Measurements from ENCODE around the gene ADRA2C.

The ADRA2C gene

DNA sequence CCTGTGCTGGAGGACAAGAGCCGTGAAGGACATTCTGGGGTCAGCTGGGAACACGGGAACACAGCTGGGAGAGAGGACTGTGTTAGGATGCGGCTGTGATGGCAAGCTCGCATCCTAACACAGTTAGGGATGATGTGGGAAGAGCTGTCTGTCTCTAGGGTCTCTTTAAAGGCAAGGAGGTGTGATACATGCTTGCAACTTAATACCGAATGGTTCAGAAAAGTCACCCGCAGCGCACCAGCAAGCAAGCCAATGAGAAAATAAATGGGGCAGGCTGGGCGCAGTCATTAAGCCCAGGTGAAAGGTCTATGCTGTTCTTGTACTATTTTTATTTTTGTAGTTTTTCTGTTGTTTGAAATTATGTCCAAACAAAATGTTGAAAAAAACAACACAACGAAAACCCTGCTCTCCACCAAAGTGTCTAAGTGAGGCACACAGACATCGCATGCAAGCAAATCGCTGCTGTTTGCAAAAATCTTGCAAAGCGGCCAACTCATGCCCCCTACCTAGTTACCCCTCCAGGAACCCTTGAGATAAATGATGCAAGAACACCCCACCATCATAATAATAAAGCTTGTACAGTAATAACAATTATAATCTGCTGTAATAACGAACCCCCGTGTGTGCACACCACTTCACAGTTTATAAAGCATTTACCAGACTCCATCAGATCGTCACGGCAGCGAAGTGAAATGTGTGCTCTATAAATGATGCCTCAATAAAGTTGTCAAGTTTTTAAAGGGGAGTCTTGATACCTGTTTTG, 17.9 kb upstream of the ADRA2C start:
- H3K27me3 ChIP-seq (ENCODE audit: low read depth, low read length): peaks cover 22% of the 10 kb centered on the region
- TF ChIP-seq, protein P1, sequence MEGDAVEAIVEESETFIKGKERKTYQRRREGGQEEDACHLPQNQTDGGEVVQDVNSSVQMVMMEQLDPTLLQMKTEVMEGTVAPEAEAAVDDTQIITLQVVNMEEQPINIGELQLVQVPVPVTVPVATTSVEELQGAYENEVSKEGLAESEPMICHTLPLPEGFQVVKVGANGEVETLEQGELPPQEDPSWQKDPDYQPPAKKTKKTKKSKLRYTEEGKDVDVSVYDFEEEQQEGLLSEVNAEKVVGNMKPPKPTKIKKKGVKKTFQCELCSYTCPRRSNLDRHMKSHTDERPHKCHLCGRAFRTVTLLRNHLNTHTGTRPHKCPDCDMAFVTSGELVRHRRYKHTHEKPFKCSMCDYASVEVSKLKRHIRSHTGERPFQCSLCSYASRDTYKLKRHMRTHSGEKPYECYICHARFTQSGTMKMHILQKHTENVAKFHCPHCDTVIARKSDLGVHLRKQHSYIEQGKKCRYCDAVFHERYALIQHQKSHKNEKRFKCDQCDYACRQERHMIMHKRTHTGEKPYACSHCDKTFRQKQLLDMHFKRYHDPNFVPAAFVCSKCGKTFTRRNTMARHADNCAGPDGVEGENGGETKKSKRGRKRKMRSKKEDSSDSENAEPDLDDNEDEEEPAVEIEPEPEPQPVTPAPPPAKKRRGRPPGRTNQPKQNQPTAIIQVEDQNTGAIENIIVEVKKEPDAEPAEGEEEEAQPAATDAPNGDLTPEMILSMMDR (IDR thresholded peaks at IDR 0.05; ENCODE audit: low read depth, low read length): no peak
- TF ChIP-seq EZH2phosphoT487 (IDR thresholded peaks at IDR 0.05; ENCODE audit: low read depth): no peak
- H3K4me3 ChIP-seq (ENCODE audit: low read length): no peak overlapping the region
- H3K4me2 ChIP-seq (ENCODE audit: low read length): no peak overlapping the region
- H3K36me3 ChIP-seq (replicated peaks; ENCODE audit: low read depth, low read length): no peaks in the 10 kb centered on the region
- no peaks in the 10 kb centered on the region for H4K20me1 ChIP-seq (ENCODE audit: insufficient read depth, low read length)
- H3K79me2 ChIP-seq (ENCODE audit: low read length): no peaks in the 10 kb centered on the region
- no peaks in the 10 kb centered on the region for H3K4me1 ChIP-seq (ENCODE audit: low read length)
- no peak overlapping the region for H3K9ac ChIP-seq (ENCODE audit: low read length)
- no peaks in the 10 kb centered on the region for H3K9me3 ChIP-seq (ENCODE audit: insufficient read depth, low read length)
- no peak overlapping the region for H3K27ac ChIP-seq (ENCODE audit: low read length)
- no peak overlapping the region for H2AFZ ChIP-seq (ENCODE audit: low read depth, low read length)

DNA sequence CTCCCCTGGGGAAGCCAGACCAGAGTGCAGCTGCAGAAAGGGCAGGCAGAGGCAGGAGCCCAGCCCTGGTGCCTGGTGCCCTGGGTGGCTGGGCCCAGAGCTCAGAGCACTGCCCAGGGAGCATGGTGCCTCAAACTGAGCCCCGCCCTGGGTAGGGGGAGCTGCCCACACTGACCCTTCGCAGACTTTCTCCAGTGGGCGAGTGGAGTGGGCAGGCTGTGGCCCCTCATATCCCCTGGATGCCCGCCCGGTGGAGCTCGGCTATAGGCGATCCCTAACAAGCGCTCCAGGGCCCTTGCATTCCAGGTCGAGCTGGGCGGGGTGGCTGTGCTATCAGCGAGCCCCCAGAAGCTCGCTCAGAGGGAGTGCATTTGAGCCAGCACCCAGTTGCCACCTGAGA, 17.1 kb upstream of the ADRA2C start:
- H3K36me3 ChIP-seq (replicated peaks; ENCODE audit: low read depth, low read length): no peaks in the 10 kb centered on the region
- no peaks in the 10 kb centered on the region for H3K79me2 ChIP-seq (ENCODE audit: low read length)
- H3K4me3 ChIP-seq (ENCODE audit: low read length): no peak overlapping the region
- no peak overlapping the region for H3K27ac ChIP-seq (ENCODE audit: low read length)
- H3K9ac ChIP-seq (ENCODE audit: low read length): no peak overlapping the region
- no peaks in the 10 kb centered on the region for H3K9me3 ChIP-seq (ENCODE audit: insufficient read depth, low read length)
- no peaks in the 10 kb centered on the region for H4K20me1 ChIP-seq (ENCODE audit: insufficient read depth, low read length)
- H3K27me3 ChIP-seq (ENCODE audit: low read depth, low read length): peaks cover 22% of the 10 kb centered on the region
- TF ChIP-seq, protein P1 (IDR thresholded peaks at IDR 0.05; ENCODE audit: low read depth, low read length): no peak
- no peak for TF ChIP-seq EZH2phosphoT487 (IDR thresholded peaks at IDR 0.05; ENCODE audit: low read depth)
- H2AFZ ChIP-seq (ENCODE audit: low read depth, low read length): no peak overlapping the region
- no peak overlapping the region for H3K4me2 ChIP-seq (ENCODE audit: low read length)
- H3K4me1 ChIP-seq (ENCODE audit: low read length): no peaks in the 10 kb centered on the region

DNA sequence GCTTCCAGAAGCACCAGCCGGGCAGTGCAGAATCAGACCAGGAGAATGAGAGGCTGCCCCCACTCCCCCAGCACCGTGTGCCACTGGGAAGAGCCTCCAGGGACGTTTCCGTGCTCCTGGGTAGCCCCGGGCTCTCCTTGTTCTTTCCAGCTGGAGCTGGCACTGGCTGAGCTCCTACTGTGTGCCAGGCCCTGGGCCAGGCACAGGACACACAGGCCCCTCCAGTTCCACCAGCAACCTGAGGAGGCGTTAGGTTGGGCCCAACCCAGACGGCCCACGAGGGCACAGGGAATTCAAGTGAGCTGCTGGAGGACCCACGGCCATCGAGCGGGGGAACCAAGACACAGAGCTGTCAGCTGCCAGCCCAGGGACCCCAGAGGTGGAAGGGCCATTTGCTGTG, 15.9 kb upstream of the ADRA2C start:
- Histone ChIP-seq H3K79me2 (ENCODE audit: low read length) (no peaks in the 10 kb centered on the region), H4K20me1 (ENCODE audit: insufficient read depth, low read length) (no peaks in the 10 kb centered on the region), H2AFZ (ENCODE audit: low read depth, low read length) (no peak overlapping the region), H3K9ac (ENCODE audit: low read length) (no peak overlapping the region), H3K36me3 (replicated peaks; ENCODE audit: low read depth, low read length) (no peaks in the 10 kb centered on the region), H3K27me3 (ENCODE audit: low read depth, low read length) (peaks cover 22% of the 10 kb centered on the region), H3K27ac (ENCODE audit: low read length) (no peak overlapping the region), H3K4me3 (ENCODE audit: low read length) (no peak overlapping the region), H3K9me3 (ENCODE audit: insufficient read depth, low read length) (no peaks in the 10 kb centered on the region), H3K4me1 (ENCODE audit: low read length) (no peaks in the 10 kb centered on the region), H3K4me2 (ENCODE audit: low read length) (no peak overlapping the region)
- no peak for TF ChIP-seq EZH2phosphoT487 (IDR thresholded peaks at IDR 0.05; ENCODE audit: low read depth)
- TF ChIP-seq, protein P1 (IDR thresholded peaks at IDR 0.05; ENCODE audit: low read depth, low read length): no peak

DNA sequence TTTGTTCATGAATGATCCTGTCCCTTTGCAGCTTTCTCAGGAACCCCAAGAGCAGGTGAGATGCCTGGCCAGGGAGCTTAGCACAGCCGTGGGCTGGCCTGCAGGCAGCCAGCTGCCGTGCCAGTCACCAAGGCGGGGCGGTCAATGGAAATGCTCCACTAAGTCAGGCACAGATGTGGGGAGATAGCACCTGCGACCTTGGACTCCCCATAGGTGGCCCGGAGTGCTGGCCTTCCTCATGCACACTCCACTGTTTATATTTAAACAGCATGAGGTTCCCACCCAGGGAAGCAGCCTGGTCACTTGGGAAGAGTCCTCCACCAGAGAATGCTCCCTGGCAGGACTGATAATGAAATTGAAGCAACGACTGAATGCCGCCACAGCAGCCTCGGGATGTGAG, 14.2 kb upstream of the ADRA2C start:
- Histone ChIP-seq H3K4me1 (ENCODE audit: low read length) (no peaks in the 10 kb centered on the region), H3K79me2 (ENCODE audit: low read length) (no peaks in the 10 kb centered on the region), H3K4me3 (ENCODE audit: low read length) (no peak overlapping the region), H4K20me1 (ENCODE audit: insufficient read depth, low read length) (no peaks in the 10 kb centered on the region), H3K36me3 (replicated peaks; ENCODE audit: low read depth, low read length) (no peaks in the 10 kb centered on the region), H2AFZ (ENCODE audit: low read depth, low read length) (no peak overlapping the region), H3K9ac (ENCODE audit: low read length) (no peak overlapping the region), H3K27me3 (ENCODE audit: low read depth, low read length) (peaks cover 22% of the 10 kb centered on the region), H3K27ac (ENCODE audit: low read length) (no peak overlapping the region), H3K4me2 (ENCODE audit: low read length) (no peak overlapping the region), H3K9me3 (ENCODE audit: insufficient read depth, low read length) (no peaks in the 10 kb centered on the region)
- TF ChIP-seq EZH2phosphoT487 (IDR thresholded peaks at IDR 0.05; ENCODE audit: low read depth): no peak
- TF ChIP-seq, protein P1 (IDR thresholded peaks at IDR 0.05; ENCODE audit: low read depth, low read length): no peak
